H1 (cell line): Measurements from ENCODE around the gene JAM2. TPM values are rescaled to one million over a fixed set of nuclear protein-coding genes. Genes with fewer than 3 reads are reported as not detected.

Source experiments
- CTCF ChIA-PET: fragments of 300-600 bp; sonication (Branson Sonifier 250); formaldehyde crosslinking; loops from one replicate; lab custom pipeline; 2021; ENCODE audit not compliant: partially characterized antibody; lab: Charles Lee
- POLR2A ChIA-PET: fragments of 300-600 bp; sonication (Branson Sonifier 250); formaldehyde crosslinking; loops from one replicate; lab custom pipeline; 2021; ENCODE audit warnings: inconsistent platforms; ENCODE audit not compliant: partially characterized antibody; lab: Charles Lee
- DNase-seq, 2 experiments: peaks; one replicate each; pipeline versions ENCODE4 v3.0.0 to v3.0.0-alpha.2; 2010 to 2022; ENCODE audit warnings: low spot score in 2 of 2, low read depth in 1 of 2, mixed read lengths in 1 of 2
- FAIRE-seq: peaks from 2 replicates; lab custom pipeline; 2011; peaks lifted over from hg19 to GRCh38; lab: Jason Lieb, UNC
- H2AFZ ChIP-seq: 2 replicates; pipeline ENCODE4 v1.8.1; 2012; ENCODE audit warnings: low read length, inconsistent platforms
- H2AK5ac ChIP-seq: 2 replicates; pipeline ENCODE4 v1.6.1; 2013; ENCODE audit warnings: low read depth, low read length
- H2BK120ac ChIP-seq: replicated peaks from 2 replicates; pipeline ENCODE3; 2013; ENCODE audit warnings: low read depth, low read length, inconsistent platforms
- H2BK12ac ChIP-seq: 2 replicates; pipeline ENCODE4 v1.6.1; 2013; ENCODE audit warnings: low read depth, low read length
- H2BK15ac ChIP-seq: 2 replicates; pipeline ENCODE4 v1.6.1; 2013; ENCODE audit warnings: low read length
- H2BK20ac ChIP-seq: 2 replicates; pipeline ENCODE4 v1.6.1; 2013; ENCODE audit warnings: low read length
- H2BK5ac ChIP-seq: 2 replicates; pipeline ENCODE4 v1.6.1; 2013; ENCODE audit warnings: low read depth, low read length
- H3K14ac ChIP-seq: 2 replicates; pipeline ENCODE4 v1.6.1; 2013; ENCODE audit warnings: inconsistent platforms; ENCODE audit not compliant: insufficient read length
- H3K18ac ChIP-seq: 2 replicates; pipeline ENCODE4 v1.6.1; 2013; ENCODE audit warnings: low read length; ENCODE audit errors: extremely low read depth
- H3K23ac ChIP-seq: 2 replicates; pipeline ENCODE4 v1.6.1; 2013; ENCODE audit warnings: inconsistent platforms; ENCODE audit not compliant: insufficient read length
- H3K23me2 ChIP-seq: 2 replicates; pipeline ENCODE4 v1.6.1; 2013; ENCODE audit warnings: low read depth, low read length
- H3K27ac ChIP-seq: 2 replicates; pipeline ENCODE4 v1.6.1; 2011; ENCODE audit warnings: low read depth, low read length, inconsistent platforms
- H3K27me3 ChIP-seq, 4 experiments: replicated peaks in 1 of 4; 1 replicate in 1 of 4; 2 replicates in 3 of 4; pipeline versions ENCODE4 v1.6.1 to v1.8.1; 2011 to 2013; ENCODE audit warnings: low read length in 3 of 4, mild to moderate bottlenecking in 3 of 4, inconsistent platforms in 2 of 4, mixed read lengths in 2 of 4, moderate library complexity in 1 of 4; ENCODE audit not compliant: control insufficient read depth in 3 of 4, insufficient read depth in 3 of 4; ENCODE audit errors: extremely low read depth in 1 of 4
- H3K36me3 ChIP-seq, 4 experiments: 2 replicates each; pipeline versions ENCODE4 v1.6.1 to v1.8.1; 2011 to 2013; ENCODE audit warnings: mild to moderate bottlenecking in 4 of 4, low read length in 3 of 4, moderate library complexity in 2 of 4, control low read depth in 1 of 4, inconsistent platforms in 1 of 4; ENCODE audit not compliant: insufficient read depth in 4 of 4, control insufficient read depth in 2 of 4
- H3K4ac ChIP-seq: replicated peaks from 2 replicates; pipeline ENCODE3; 2013; ENCODE audit warnings: low read length, low read depth, mixed read lengths, inconsistent platforms; ENCODE audit not compliant: insufficient read length
- H3K4me1 ChIP-seq, 4 experiments: replicated peaks in 1 of 4; 1 replicate in 1 of 4; 2 replicates in 3 of 4; pipeline versions ENCODE4 v1.6.1 to v1.8.1; 2011 to 2013; ENCODE audit warnings: low read length in 3 of 4, inconsistent platforms in 2 of 4, mixed read lengths in 1 of 4; ENCODE audit not compliant: insufficient read depth in 4 of 4, control insufficient read depth in 3 of 4
- H3K4me2 ChIP-seq, 2 experiments: 2 replicates each; pipeline versions ENCODE4 v1.6.1 to v1.8.1; 2011 to 2013; ENCODE audit warnings: low read depth in 2 of 2, low read length in 2 of 2, control low read depth in 1 of 2, inconsistent platforms in 1 of 2, mild to moderate bottlenecking in 1 of 2; ENCODE audit not compliant: insufficient read depth in 1 of 2
- H3K4me3 ChIP-seq, 4 experiments: fragments of 200-600, 300-600 bp in 1 of 4; sonication (generic), shearing (Covaris generic), sonication (Bioruptor Twin) in 1 of 4; 2 replicates each; pipeline versions ENCODE4 v1.5.1 to v1.8.1; 2011 to 2016; ENCODE audit warnings: low read length in 4 of 4, low read depth in 3 of 4, control low read depth in 2 of 4, inconsistent platforms in 2 of 4, mild to moderate bottlenecking in 2 of 4, mixed read lengths in 1 of 4, moderate library complexity in 1 of 4; ENCODE audit not compliant: insufficient read depth in 2 of 4; ENCODE audit errors: extremely low read depth in 1 of 4
- H3K56ac ChIP-seq: replicated peaks from 2 replicates; pipeline ENCODE3; 2013; ENCODE audit warnings: low read depth, mild to moderate bottlenecking, mixed read lengths, low read length, inconsistent platforms; ENCODE audit not compliant: insufficient read length
- H3K79me1 ChIP-seq: 2 replicates; pipeline ENCODE4 v1.6.1; 2013; ENCODE audit warnings: low read depth, low read length, control low read depth
- H3K79me2 ChIP-seq, 2 experiments: 2 replicates each; pipeline versions ENCODE4 v1.6.1 to v1.8.1; 2012 to 2013; ENCODE audit warnings: low read length in 2 of 2, mild to moderate bottlenecking in 2 of 2, inconsistent platforms in 1 of 2; ENCODE audit not compliant: insufficient read depth in 2 of 2, control insufficient read depth in 1 of 2
- H3K9ac ChIP-seq, 4 experiments: replicated peaks in 1 of 4; 1 replicate in 1 of 4; 2 replicates in 3 of 4; pipeline versions ENCODE4 v1.6.1 to v1.8.1; 2011 to 2013; ENCODE audit warnings: low read depth in 3 of 4, low read length in 3 of 4, control low read depth in 2 of 4, mild to moderate bottlenecking in 2 of 4, moderate library complexity in 2 of 4, inconsistent platforms in 1 of 4; ENCODE audit errors: extremely low read depth in 1 of 4
- H3K9me3 ChIP-seq, 2 experiments: 2 replicates each; pipeline versions ENCODE4 v1.6.1 to v1.8.1; 2012 to 2013; ENCODE audit warnings: mild to moderate bottlenecking in 2 of 2, moderate library complexity in 2 of 2, control low read depth in 1 of 2, inconsistent platforms in 1 of 2, low read depth in 1 of 2, low read length in 1 of 2, mixed read lengths in 1 of 2; ENCODE audit not compliant: insufficient read depth in 2 of 2
- H4K20me1 ChIP-seq, 2 experiments: replicated peaks in 1 of 2; 2 replicates each; pipeline versions ENCODE3 to v1.8.1; 2011 to 2013; ENCODE audit warnings: inconsistent platforms in 2 of 2, low read length in 2 of 2, mild to moderate bottlenecking in 1 of 2; ENCODE audit not compliant: insufficient read depth in 2 of 2, control insufficient read depth in 1 of 2
- H4K5ac ChIP-seq: 2 replicates; pipeline ENCODE4 v1.6.1; 2013; ENCODE audit warnings: low read length, low read depth, mixed read lengths, inconsistent platforms; ENCODE audit not compliant: insufficient read length
- H4K8ac ChIP-seq: 2 replicates; pipeline ENCODE4 v1.8.0; 2013; ENCODE audit warnings: mild to moderate bottlenecking, moderate library complexity, low read length, inconsistent platforms; ENCODE audit not compliant: insufficient read depth; ENCODE audit errors: extremely low read depth
- H4K91ac ChIP-seq: replicated peaks from 2 replicates; pipeline ENCODE3; 2013; ENCODE audit warnings: low read length, mixed read lengths, inconsistent platforms; ENCODE audit not compliant: insufficient read length
- CHD2 ChIP-seq: IDR thresholded peaks from 2 replicates; pipeline ENCODE4 v1.6.1; 2012; ENCODE audit warnings: low read length, improper control_type of control experiment
- GTF2F1 ChIP-seq: IDR thresholded peaks from 2 replicates; pipeline ENCODE4 v1.6.1; 2012; ENCODE audit warnings: low read depth, low read length, improper control_type of control experiment, borderline replicate concordance
- NANOG ChIP-seq: IDR thresholded peaks from 2 replicates; pipeline ENCODE4 v1.6.1; 2011; ENCODE audit warnings: low read length, low read depth, mild to moderate bottlenecking, inconsistent platforms; ENCODE audit not compliant: insufficient read depth, poor library complexity, severe bottlenecking
- POLR2AphosphoS5 ChIP-seq: IDR thresholded peaks from 2 replicates; pipeline ENCODE4 v1.6.1; 2011; ENCODE audit warnings: low read depth, low read length
- RAD21 ChIP-seq, 2 experiments: IDR thresholded peaks in 1 of 2; conservative IDR thresholded peaks in 1 of 2; 2 replicates each; pipeline ENCODE4 v1.6.1; 2011; ENCODE audit warnings: low read depth in 2 of 2, low read length in 2 of 2, improper control_type of control experiment in 1 of 2, inconsistent platforms in 1 of 2, mild to moderate bottlenecking in 1 of 2, moderate library complexity in 1 of 2
- RNF2 ChIP-seq: fragments of 200-900, 300-1000 bp; sonication (generic); IDR thresholded peaks from 2 replicates; pipeline ENCODE4 v1.7.1; 2016; ENCODE audit warnings: borderline replicate concordance, low read depth, mild to moderate bottlenecking, antibody characterized with exemption, low read length; ENCODE audit not compliant: poor library complexity, severe bottlenecking; ENCODE audit errors: missing control alignments
- SIRT6 ChIP-seq: IDR thresholded peaks from one replicate; pipeline ENCODE4 v1.7.1; 2012; ENCODE audit warnings: low read length, inconsistent platforms
- WGBS, 2 experiments: shearing (Covaris generic) in 1 of 2; methylation state at CpG; one replicate each; pipeline versions ENCODE4 v1.1.6 to v1.1.7; 2013 to 2015; ENCODE audit warnings: low lambda C conversion rate in 2 of 2, mixed read lengths in 2 of 2, inconsistent platforms in 1 of 2, low coverage in 1 of 2, missing lambda C conversion rate in 1 of 2; ENCODE audit not compliant: insufficient replicate concordance in 2 of 2, insufficient coverage in 1 of 2, insufficient read length in 1 of 2; ENCODE audit errors: extremely low coverage in 1 of 2, missing lambda C conversion rate in 1 of 2; 5-methylcytosine and 5-hydroxymethylcytosine counted together
- polyA plus RNA-seq, 7 experiments: library from polyadenylated mRNA; depleted of rRNA in 3 of 7; stranded (reverse) in 5 of 7; unstranded in 2 of 7; fragments of >200 nt in 5 of 7; fragments of 200-250 nt in 2 of 7; gene quantifications; 1 replicate in 5 of 7; 2 replicates in 1 of 7; 4 replicates in 1 of 7; pipeline versions ENCODE4 v1.2.1 to v1.2.3, GENCODE V29; 2011 to 2013; ENCODE audit warnings: missing spikeins in 2 of 7, mixed read lengths in 2 of 7
- total RNA-seq: library from RNA; stranded (reverse); fragmentation: NEBNext Ultra II Directional; extraction: Animal tissue kit (Norgen Biotek cat#: 25700); gene quantifications from 2 replicates; pipeline ENCODE4 v1.2.1, GENCODE V29; 2021

Gene JAM2
- total and polyA plus RNA-seq, 2 of the 8 experiments (the other 6 are each of a cell fraction or from before 2014, with no cell fraction given): 4.9 to 9.5 TPM

- H3K36me3 ChIP-seq: no peaks in the 10 kb centered on the region; a peak in 1 of 8 replicates
- no peak overlapping the region for H4K91ac ChIP-seq
- H3K9ac ChIP-seq: no peak overlapping the region
- no peak overlapping the region for H3K23ac ChIP-seq
- no peak overlapping the region for H3K14ac ChIP-seq
- H3K4ac ChIP-seq: no peak overlapping the region
- no peak for DNase-seq
- no peak overlapping the region for H3K27ac ChIP-seq
- H3K4me1 ChIP-seq: no peaks in the 10 kb centered on the region
- H3K9me3 ChIP-seq: no peaks in the 10 kb centered on the region
- ChIA-PET POLR2A (no interaction called here), CTCF (interaction anchor here (0.6 to 1.5 kb wide), 3 partner anchors 8 to 405 kb away, joined by 3 to 4 read pairs (median 3); no protein-coding TSS in a partner anchor)
- no peak overlapping the region for H4K8ac ChIP-seq
- no peaks in the 10 kb centered on the region for H3K23me2 ChIP-seq
- no peaks in the 10 kb centered on the region for H3K27me3 ChIP-seq
- H2BK12ac ChIP-seq: no peak overlapping the region
- H4K5ac ChIP-seq: no peak overlapping the region
- no peak overlapping the region for H2BK5ac ChIP-seq
- FAIRE-seq: no peak
- no peak overlapping the region for H3K4me2 ChIP-seq
- no peaks in the 10 kb centered on the region for H4K20me1 ChIP-seq
- no peak overlapping the region for H3K4me3 ChIP-seq
- no peaks in the 10 kb centered on the region for H3K79me2 ChIP-seq
- no peak overlapping the region for H2AFZ ChIP-seq
- H3K79me1 ChIP-seq: no peaks in the 10 kb centered on the region; the same call in 1 of the 2 replicates
- no peak overlapping the region for H2BK20ac ChIP-seq
- WGBS, 2 experiments: 87% methylated on average over 5 of the region's 5 CpGs; no CpG with 5 or more reads in 1 of the 2 experiments
- H2BK120ac ChIP-seq: no peak overlapping the region
- H3K56ac ChIP-seq: no peak overlapping the region
- H2AK5ac ChIP-seq: no peak overlapping the region
- no peak for TF ChIP-seq CHD2
- no peak for TF ChIP-seq GTF2F1
- TF ChIP-seq NANOG: no peak
- no peak for TF ChIP-seq SIRT6
- TF ChIP-seq POLR2AphosphoS5: no peak
- no peak for TF ChIP-seq RAD21 (IDR thresholded peaks at IDR 0.05 in 1 of 2, conservative IDR thresholded peaks at IDR 0.05 in 1 of 2; ENCODE audit: low read depth in 2 of 2, low read length in 2 of 2)
- no peak for TF ChIP-seq RNF2
- no peak overlapping the region for H2BK15ac ChIP-seq
- no peak overlapping the region for H3K18ac ChIP-seq
Measured at GRCh38 chr21:25647647-25648046, 8.6 kb downstream of the JAM2 start.
